HUES6 (cell line): ENCODE data around the gene RNGTT.
"Not testable (repeated sequence)": the region's sequence is repeated elsewhere in the genome, so short reads cannot be mapped to it uniquely, and the experiment has no call there.

Experiments used
- H3K27ac ChIP-seq: 2 replicates; pipeline ENCODE4 v1.7.0; 2013; ENCODE audit warnings: low read depth, mild to moderate bottlenecking, low read length, inconsistent platforms
- H3K27me3 ChIP-seq: 2 replicates; pipeline ENCODE4 v1.6.1; 2013; ENCODE audit warnings: low read length; ENCODE audit not compliant: control insufficient read depth, insufficient read depth
- H3K36me3 ChIP-seq: 2 replicates; pipeline ENCODE4 v1.6.1; 2013; ENCODE audit warnings: low read length; ENCODE audit not compliant: control insufficient read depth, insufficient read depth
- H3K4me1 ChIP-seq: 2 replicates; pipeline ENCODE4 v1.6.1; 2013; ENCODE audit warnings: low read length; ENCODE audit not compliant: control insufficient read depth, insufficient read depth
- H3K4me3 ChIP-seq: 2 replicates; pipeline ENCODE4 v1.5.1; 2013; ENCODE audit warnings: low read depth, low read length
- H3K9ac ChIP-seq: one replicate; pipeline ENCODE4 v1.6.1; 2013; ENCODE audit warnings: mild to moderate bottlenecking, low read length
- H3K9me3 ChIP-seq: 2 replicates; pipeline ENCODE4 v1.6.1; 2013; ENCODE audit warnings: low read depth, low read length; ENCODE audit not compliant: control insufficient read depth, insufficient read depth

The RNGTT gene

GRCh38 chr6:88835210-88835609 lies 128.2 kb downstream of the RNGTT start:
- Histone ChIP-seq H3K9ac (no peak overlapping the region), H3K4me3 (no peak overlapping the region), H3K27ac (no peak overlapping the region), H3K27me3 (no peaks in the 10 kb centered on the region), H3K9me3 (peaks cover 5% of the 10 kb centered on the region; the same call in 1 of the 2 replicates), H3K4me1 (no peaks in the 10 kb centered on the region), H3K36me3 (peaks cover 5% of the 10 kb centered on the region; the same call in 1 of the 2 replicates)

- not testable (repeated sequence) for H3K4me3 ChIP-seq, H3K9me3 ChIP-seq, H3K27ac ChIP-seq, H3K27me3 ChIP-seq, H3K9ac ChIP-seq, H3K4me1 ChIP-seq, H3K36me3 ChIP-seq
These were observed 130.3 kb downstream of the RNGTT start for GRCh38 chr6:88833071-88833470.

- Histone ChIP-seq H3K4me3 (peak overlapping the region; percentile 19; the same call in 1 of the 2 replicates), H3K9ac (peak overlapping the region; percentile 59), H3K27ac (peak overlapping the region; percentile 52; the same call in 1 of the 2 replicates), H3K4me1 (peaks cover 13% of the 10 kb centered on the region)
- not testable (repeated sequence) for H3K27me3 ChIP-seq, H3K9me3 ChIP-seq, H3K36me3 ChIP-seq
These were observed 135.8 kb downstream of the RNGTT start for GRCh38 chr6:88827599-88827998.

GRCh38 chr6:88825856-88826255 lies 137.6 kb downstream of the RNGTT start:
- peaks cover 13% of the 10 kb centered on the region for H3K4me1 ChIP-seq
- no peaks in the 10 kb centered on the region for H3K27me3 ChIP-seq
- H3K27ac ChIP-seq: no peak overlapping the region
- peaks cover 9% of the 10 kb centered on the region for H3K9me3 ChIP-seq
- no peaks in the 10 kb centered on the region for H3K36me3 ChIP-seq
- H3K9ac ChIP-seq: no peak overlapping the region
- H3K4me3 ChIP-seq: no peak overlapping the region

- Histone ChIP-seq H3K36me3 (no peaks in the 10 kb centered on the region), H3K4me3 (no peak overlapping the region), H3K27ac (no peak overlapping the region), H3K9me3 (peaks cover 6% of the 10 kb centered on the region), H3K9ac (no peak overlapping the region), H3K4me1 (peaks cover 13% of the 10 kb centered on the region), H3K27me3 (no peaks in the 10 kb centered on the region)
These were observed 139.4 kb downstream of the RNGTT start for GRCh38 chr6:88823998-88824397.

GRCh38 chr6:88815491-88815890 lies 147.9 kb downstream of the RNGTT start:
- no peaks in the 10 kb centered on the region for H3K27me3 ChIP-seq
- no peaks in the 10 kb centered on the region for H3K4me1 ChIP-seq
- H3K36me3 ChIP-seq: no peaks in the 10 kb centered on the region
- no peak overlapping the region for H3K9ac ChIP-seq
- H3K9me3 ChIP-seq: no peaks in the 10 kb centered on the region
- H3K4me3 ChIP-seq: no peak overlapping the region
- H3K27ac ChIP-seq: no peak overlapping the region

GRCh38 chr6:88814909-88815308 lies 148.5 kb downstream of the RNGTT start:
- H3K27ac ChIP-seq: no peak overlapping the region
- no peaks in the 10 kb centered on the region for H3K4me1 ChIP-seq
- no peak overlapping the region for H3K9ac ChIP-seq
- H3K27me3 ChIP-seq: no peaks in the 10 kb centered on the region
- H3K4me3 ChIP-seq: no peak overlapping the region
- no peaks in the 10 kb centered on the region for H3K36me3 ChIP-seq
- H3K9me3 ChIP-seq: no peaks in the 10 kb centered on the region

- H3K27ac ChIP-seq: no peak overlapping the region
- H3K9me3 ChIP-seq: no peaks in the 10 kb centered on the region; the same call in 1 of the 2 replicates
- no peak overlapping the region for H3K9ac ChIP-seq
- no peak overlapping the region for H3K4me3 ChIP-seq
- H3K4me1 ChIP-seq: no peaks in the 10 kb centered on the region
- no peaks in the 10 kb centered on the region for H3K36me3 ChIP-seq
- no peaks in the 10 kb centered on the region for H3K27me3 ChIP-seq
These were observed 150.4 kb downstream of the RNGTT start for GRCh38 chr6:88813045-88813444.

- Histone ChIP-seq H3K27me3 (no peaks in the 10 kb centered on the region), H3K27ac (no peak overlapping the region), H3K36me3 (no peaks in the 10 kb centered on the region), H3K9me3 (peaks cover 10% of the 10 kb centered on the region), H3K4me3 (no peak overlapping the region), H3K4me1 (no peaks in the 10 kb centered on the region), H3K9ac (no peak overlapping the region)
These were observed 152.7 kb downstream of the RNGTT start for GRCh38 chr6:88810701-88811100.

- Histone ChIP-seq H3K4me1 (no peaks in the 10 kb centered on the region), H3K9ac (no peak overlapping the region), H3K9me3 (peaks cover 10% of the 10 kb centered on the region), H3K27me3 (no peaks in the 10 kb centered on the region), H3K27ac (no peak overlapping the region), H3K36me3 (no peaks in the 10 kb centered on the region), H3K4me3 (no peak overlapping the region)
These were observed 153.3 kb downstream of the RNGTT start for GRCh38 chr6:88810089-88810488.

GRCh38 chr6:88808381-88808780 lies 155.0 kb downstream of the RNGTT start:
- no peaks in the 10 kb centered on the region for H3K36me3 ChIP-seq

GRCh38 chr6:88807622-88808021 lies 155.8 kb downstream of the RNGTT start:
- no peak overlapping the region for H3K9ac ChIP-seq
- no peaks in the 10 kb centered on the region for H3K4me1 ChIP-seq
- no peaks in the 10 kb centered on the region for H3K27me3 ChIP-seq
- H3K4me3 ChIP-seq: no peak overlapping the region
- peaks cover 10% of the 10 kb centered on the region for H3K9me3 ChIP-seq
- no peak overlapping the region for H3K27ac ChIP-seq
- H3K36me3 ChIP-seq: no peaks in the 10 kb centered on the region

More at GRCh38 chr6:88808381-88808780, 155.0 kb downstream of the RNGTT start:
- Histone ChIP-seq H3K9me3 (peaks cover 10% of the 10 kb centered on the region), H3K27ac (no peak overlapping the region), H3K27me3 (no peaks in the 10 kb centered on the region), H3K9ac (no peak overlapping the region), H3K4me1 (no peaks in the 10 kb centered on the region), H3K4me3 (no peak overlapping the region)
